ENCODE data around the gene FIBCD1. TPM values are rescaled to one million over a fixed set of nuclear protein-coding genes. Genes with fewer than 3 reads are reported as not detected.

Gene FIBCD1
- total RNA-seq, 1 experiment from 2014 or later, result 7.1 TPM

DNA sequence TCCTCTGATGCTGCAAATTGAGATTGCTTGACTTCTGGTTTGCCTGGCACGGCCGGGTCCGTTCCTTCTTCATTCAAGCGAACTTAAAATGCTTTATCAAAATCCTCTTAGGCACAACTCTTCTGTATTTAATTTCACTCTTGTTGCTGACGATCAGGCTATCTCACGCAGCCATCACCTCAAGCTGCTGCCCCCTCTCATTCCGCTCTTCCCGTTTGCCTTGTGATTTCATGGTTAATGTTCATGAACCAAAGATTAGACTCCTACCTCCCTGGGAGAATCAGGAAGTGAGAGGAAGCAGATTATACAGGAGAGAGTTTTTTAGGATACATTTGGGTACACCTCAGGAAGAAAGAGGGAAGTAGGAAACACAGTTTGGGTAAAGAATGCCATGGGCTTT is 65.1 kb downstream of the FIBCD1 start:
- Mint-ChIP-seq H3K4me1 (no peaks in the 10 kb centered on the region), H3K4me3 (no peak overlapping the region), H3K9me3 (no peaks in the 10 kb centered on the region), H3K27me3 (ENCODE audit: low read depth) (no peaks in the 10 kb centered on the region), H3K36me3 (ENCODE audit: insufficient read depth in 1 of 3, low read depth in 3 of 3) (peaks cover 45 to 82% (median 77%) of the 10 kb centered on the region in 3 experiments), H3K27ac (no peak overlapping the region)
- H4K5ac ChIP-seq (ENCODE audit: insufficient read length, low read depth, low read length), result no peak overlapping the region
- H4K20me1 ChIP-seq (ENCODE audit: control insufficient read depth, insufficient read depth, insufficient read length), result no peaks in the 10 kb centered on the region
- H3K9me3 ChIP-seq (ENCODE audit: control insufficient read depth, low read depth, low read length), result no peaks in the 10 kb centered on the region
- H3T11ph ChIP-seq (ENCODE audit: low read length), result no peak overlapping the region
- H2AFZ ChIP-seq (ENCODE audit: low read length), result no peak overlapping the region
- no peak overlapping the region for H2BK120ac ChIP-seq (ENCODE audit: low read depth, low read length, poor library complexity, severe bottlenecking)
- H4K8ac ChIP-seq (replicated peaks; ENCODE audit: insufficient read length, low read depth, low read length), result no peak overlapping the region
- no peak overlapping the region for H3K4ac ChIP-seq (ENCODE audit: low read depth, low read length)
- H3K23ac ChIP-seq (ENCODE audit: insufficient read length, low read depth, low read length), result no peak overlapping the region
- DNase-seq, result no peak
- H3K9ac ChIP-seq (ENCODE audit: extremely low read depth, insufficient read length, low read length), result no peak overlapping the region
- H2BK12ac ChIP-seq (ENCODE audit: insufficient read length, low read depth, low read length), result no peak overlapping the region
- no peak overlapping the region for H3K4me2 ChIP-seq (ENCODE audit: insufficient read depth, insufficient read length, low read length)
- H3K23me2 ChIP-seq (ENCODE audit: insufficient read length, low read depth, low read length, poor library complexity, severe bottlenecking), result no peaks in the 10 kb centered on the region
- no peaks in the 10 kb centered on the region for H3K4me1 ChIP-seq (ENCODE audit: insufficient read depth, low read length)
- no peak overlapping the region for H2AK5ac ChIP-seq (ENCODE audit: insufficient read length, low read length)
- H3K56ac ChIP-seq (ENCODE audit: insufficient read length, low read depth, low read length), result no peak overlapping the region
- H3K79me2 ChIP-seq (ENCODE audit: insufficient read depth, low read length), result no peaks in the 10 kb centered on the region
- H3K79me1 ChIP-seq (ENCODE audit: insufficient read depth, low read depth, low read length, poor library complexity, severe bottlenecking), result no peaks in the 10 kb centered on the region
- no peak overlapping the region for H3K27ac ChIP-seq (ENCODE audit: insufficient read length, low read depth, low read length)
- no CpG with 5 or more reads among the region's 8 CpGs for WGBS (ENCODE audit: extremely low coverage, insufficient read length, low lambda C conversion rate)
- no peak overlapping the region for H2BK15ac ChIP-seq (ENCODE audit: low read depth, low read length)
- H3K18ac ChIP-seq (ENCODE audit: insufficient read length, low read depth, low read length), result no peak overlapping the region
- H2BK20ac ChIP-seq (ENCODE audit: low read depth, low read length, poor library complexity, severe bottlenecking), result no peak overlapping the region
- H3K14ac ChIP-seq (ENCODE audit: insufficient read depth, low read length), result no peak overlapping the region
- H4K91ac ChIP-seq (ENCODE audit: insufficient read length, low read depth, low read length), result no peak overlapping the region
- TF ChIP-seq, protein P1, sequence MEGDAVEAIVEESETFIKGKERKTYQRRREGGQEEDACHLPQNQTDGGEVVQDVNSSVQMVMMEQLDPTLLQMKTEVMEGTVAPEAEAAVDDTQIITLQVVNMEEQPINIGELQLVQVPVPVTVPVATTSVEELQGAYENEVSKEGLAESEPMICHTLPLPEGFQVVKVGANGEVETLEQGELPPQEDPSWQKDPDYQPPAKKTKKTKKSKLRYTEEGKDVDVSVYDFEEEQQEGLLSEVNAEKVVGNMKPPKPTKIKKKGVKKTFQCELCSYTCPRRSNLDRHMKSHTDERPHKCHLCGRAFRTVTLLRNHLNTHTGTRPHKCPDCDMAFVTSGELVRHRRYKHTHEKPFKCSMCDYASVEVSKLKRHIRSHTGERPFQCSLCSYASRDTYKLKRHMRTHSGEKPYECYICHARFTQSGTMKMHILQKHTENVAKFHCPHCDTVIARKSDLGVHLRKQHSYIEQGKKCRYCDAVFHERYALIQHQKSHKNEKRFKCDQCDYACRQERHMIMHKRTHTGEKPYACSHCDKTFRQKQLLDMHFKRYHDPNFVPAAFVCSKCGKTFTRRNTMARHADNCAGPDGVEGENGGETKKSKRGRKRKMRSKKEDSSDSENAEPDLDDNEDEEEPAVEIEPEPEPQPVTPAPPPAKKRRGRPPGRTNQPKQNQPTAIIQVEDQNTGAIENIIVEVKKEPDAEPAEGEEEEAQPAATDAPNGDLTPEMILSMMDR (conservative IDR thresholded peaks at IDR 0.05), result no peak
- no peak overlapping the region for H2BK5ac ChIP-seq (ENCODE audit: insufficient read length, low read length)
- no peaks in the 10 kb centered on the region for H3K27me3 ChIP-seq (ENCODE audit: insufficient read depth, low read length)

All from H9 (cell line).